NCI-H524 treated with DMSO at 0.1 percent for 48 hours (cell line): ENCODE measurements around the gene NRP1.
"Not testable (repeated sequence)": the region's sequence is repeated elsewhere in the genome, so short reads cannot be mapped to it uniquely, and the experiment has no call there.

Source experiments
- DNase-seq: peaks from one replicate; lab custom pipeline; 2025; lab: John Stamatoyannopoulos, UW

The NRP1 gene

DNA sequence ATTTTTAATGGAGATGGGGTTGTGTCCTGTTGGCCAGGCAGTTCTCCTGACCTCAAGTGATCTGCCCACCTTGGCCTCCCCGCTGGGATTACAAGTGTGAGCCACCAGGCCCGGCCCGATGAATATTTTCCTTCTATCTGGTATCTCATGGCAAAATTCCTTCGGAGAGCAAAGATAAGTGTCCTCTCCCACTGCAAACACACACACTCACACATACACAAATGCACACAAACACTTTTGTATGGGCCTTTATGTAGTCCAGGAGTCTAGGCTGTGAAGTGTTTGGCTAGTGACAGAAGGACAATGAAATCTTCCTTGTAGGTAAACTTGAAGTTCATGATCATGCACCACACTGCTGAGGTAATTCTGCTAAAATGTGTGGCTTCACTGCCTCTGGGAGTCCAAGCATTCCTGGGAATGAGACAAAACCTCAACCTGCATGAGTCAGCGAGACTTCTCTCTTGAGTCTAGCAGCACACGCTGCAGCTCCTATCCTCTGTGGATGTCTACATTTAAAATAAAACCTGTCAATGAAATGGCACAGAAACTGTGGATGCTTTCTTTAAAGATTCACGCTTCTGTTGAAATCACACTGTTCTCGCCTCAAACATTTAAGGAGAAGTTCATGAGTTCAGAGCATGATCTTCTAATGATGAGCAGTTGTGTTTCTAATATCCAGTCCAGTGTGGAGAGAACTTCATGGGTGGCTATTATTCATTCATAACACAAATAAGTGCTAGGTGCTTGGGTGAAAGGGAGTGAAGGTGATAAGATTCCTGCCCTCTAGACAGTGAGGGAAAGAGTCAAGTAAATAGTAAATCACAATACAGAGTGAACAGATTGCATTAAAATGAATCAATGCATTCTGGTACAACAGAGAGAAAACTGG, 96.5 kb downstream of the NRP1 start:
- no peak for DNase-seq

DNA sequence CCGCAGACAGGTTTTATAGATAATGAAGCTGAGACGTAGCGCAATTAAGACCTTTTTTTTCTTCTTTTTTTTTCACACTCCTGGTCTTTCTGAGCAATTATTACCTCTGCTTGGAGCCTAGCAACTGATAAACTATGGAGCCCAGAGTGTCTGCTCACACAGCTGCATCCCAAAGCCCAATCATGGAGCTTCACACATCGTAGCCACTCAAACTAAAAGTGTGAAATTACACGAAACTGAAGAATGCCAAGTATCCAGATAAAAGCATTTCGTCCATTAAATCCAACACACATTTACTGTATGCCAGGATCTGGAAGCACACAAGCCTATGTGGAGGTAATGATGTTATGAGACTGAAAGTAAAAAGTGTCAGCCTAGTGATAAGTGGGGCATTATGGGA, 97.6 kb downstream of the NRP1 start:
- no peak for DNase-seq

GRCh38 chr10:33235951-33236350, 98.5 kb downstream of the NRP1 start:
- DNase-seq, result no peak

DNA sequence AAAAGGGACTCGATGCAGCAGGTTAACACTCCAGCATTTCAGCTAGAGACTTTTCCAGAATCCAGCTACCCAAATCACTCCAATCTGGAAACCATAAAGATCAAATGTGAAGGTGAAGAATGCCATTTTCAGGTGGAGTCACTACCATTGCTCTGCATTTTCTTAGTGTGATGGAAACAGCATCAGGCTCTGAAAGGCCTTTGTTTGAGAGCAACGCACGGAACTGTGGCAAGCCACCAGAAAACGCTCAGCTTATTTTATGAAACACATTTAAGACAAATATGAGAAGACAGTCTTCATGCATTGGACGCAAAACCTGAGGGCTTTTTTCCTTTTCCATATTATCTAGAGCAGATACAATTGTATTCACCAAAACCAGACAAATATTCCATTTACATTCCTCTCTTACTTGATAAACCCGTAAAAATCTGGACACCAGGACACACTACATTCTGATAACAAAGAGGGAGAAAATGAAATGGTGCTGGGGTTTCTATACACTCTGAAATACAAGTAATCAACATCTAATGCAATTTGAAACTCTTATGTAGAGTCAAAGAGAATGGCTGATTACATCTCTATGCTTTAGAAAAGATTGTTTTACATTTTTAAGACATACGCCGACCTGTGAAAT, 99.1 kb downstream of the NRP1 start:
- no peak for DNase-seq

DNA sequence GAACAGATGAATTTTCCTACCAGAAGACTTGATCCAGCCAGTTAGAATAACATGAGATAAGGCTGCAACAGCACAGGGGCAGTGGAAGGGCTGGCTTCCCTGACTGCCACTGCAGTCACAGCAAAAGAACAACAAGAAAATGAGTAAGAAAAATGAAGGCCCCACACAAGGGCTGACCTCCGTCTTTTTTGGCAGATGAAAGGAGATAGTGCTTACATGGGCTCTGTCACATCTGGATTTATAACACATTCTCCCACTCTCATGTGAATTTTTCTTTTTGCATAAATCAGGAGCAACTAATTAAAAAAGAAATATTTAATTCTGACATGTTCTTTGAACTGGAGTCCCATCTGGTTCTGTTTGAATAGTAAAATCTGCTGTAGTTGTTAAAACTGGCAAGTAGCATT, 99.6 kb downstream of the NRP1 start:
- no peak for DNase-seq

GRCh38 chr10:33233635-33234034, 100.8 kb downstream of the NRP1 start:
- DNase-seq, result no peak

DNA sequence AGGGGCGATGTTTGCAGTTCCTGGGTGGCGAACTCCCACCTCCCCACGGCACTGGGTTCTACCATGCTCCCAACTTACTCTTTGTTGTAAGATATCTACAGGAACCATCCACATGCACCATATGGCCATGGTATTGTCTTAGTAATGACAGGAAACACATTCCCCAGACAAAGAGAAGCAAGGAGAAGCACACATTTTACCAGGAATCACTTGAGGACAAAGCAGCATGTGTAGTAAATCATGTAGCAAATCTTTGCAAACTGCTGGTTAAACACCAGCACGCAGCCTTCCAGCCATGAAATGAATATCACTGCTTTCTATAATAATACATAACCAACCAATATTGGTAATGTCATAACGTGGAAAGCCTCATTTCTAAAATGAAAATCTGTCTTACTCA, 101.2 kb downstream of the NRP1 start:
- DNase-seq, result no peak

DNA sequence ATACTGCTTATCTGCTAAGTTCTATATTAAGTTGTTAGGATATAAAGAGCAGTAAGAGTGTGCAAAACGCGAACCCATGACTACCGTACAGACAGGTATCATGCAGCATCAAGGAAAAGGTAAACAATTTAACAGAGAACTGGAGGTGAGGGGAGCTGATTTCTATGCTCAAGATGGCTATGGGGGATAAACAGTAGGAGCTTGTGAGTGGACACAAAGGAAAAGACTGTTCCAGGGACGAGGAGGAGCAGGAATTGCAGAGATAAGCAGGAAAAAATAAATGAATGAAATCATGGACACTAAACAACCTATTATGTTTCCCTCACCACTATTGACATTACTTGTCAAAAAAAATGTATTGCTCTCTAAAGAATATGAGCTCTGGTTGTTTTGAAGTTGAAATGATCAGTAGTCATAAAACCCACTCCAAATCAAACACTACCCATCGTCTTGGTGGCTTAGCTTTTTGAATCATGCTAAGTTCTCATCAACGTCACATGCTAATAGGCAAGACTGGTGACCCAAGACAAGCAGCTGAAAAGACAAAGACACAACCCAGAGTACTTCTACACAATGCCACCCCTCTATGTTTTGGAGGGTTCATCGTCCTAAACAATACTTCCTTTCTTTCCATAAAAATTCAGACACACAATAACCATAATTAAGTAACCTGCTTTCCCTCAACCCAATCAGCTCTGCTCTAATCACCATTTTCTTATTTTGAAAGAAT, 102.7 kb downstream of the NRP1 start:
- DNase-seq, result no peak

GRCh38 chr10:33229949-33230267, 104.6 kb downstream of the NRP1 start:
- no peak for DNase-seq

- DNase-seq, result no peak
Measured at GRCh38 chr10:33229252-33229948, 105.1 kb downstream of the NRP1 start.

DNA sequence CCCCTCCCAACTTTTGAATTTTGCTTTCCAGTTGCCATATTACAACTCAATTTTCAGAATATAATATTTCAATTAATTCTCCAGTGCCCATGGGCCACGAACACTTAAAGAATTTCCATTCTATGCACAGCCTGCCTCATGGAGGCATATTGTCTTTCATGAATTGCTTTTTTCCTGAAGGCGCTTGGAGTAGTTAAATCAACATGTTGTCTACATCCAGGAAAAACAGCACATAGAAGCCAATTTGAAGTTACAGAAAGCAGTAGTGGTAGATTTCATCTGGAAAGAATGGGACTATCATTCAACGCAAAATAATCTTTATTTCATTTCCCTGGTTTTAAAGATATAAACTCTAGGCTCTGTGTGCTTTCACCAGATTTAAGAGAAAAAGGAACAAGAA, 106.0 kb downstream of the NRP1 start:
- no peak for DNase-seq

DNA sequence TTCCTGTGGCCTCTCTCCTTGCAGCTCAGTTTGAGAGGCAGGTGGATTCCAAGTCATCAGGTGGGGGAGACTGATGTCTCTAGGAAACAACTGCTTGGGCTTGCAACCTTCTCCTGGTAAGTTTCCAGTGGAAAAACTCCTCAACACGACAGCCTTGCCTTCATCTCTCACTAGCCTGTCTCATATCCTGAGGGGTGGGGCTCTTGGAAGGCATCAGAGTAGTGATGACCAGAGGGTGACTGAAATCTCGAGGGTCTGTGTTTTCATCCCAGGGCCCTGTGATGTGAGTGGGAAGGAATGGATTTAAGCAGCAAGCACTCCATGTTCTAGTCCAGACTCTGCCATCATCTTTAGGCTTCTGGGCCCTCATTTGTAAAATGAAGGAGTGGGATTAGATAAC, 107.0 kb downstream of the NRP1 start:
- DNase-seq, result no peak

DNA sequence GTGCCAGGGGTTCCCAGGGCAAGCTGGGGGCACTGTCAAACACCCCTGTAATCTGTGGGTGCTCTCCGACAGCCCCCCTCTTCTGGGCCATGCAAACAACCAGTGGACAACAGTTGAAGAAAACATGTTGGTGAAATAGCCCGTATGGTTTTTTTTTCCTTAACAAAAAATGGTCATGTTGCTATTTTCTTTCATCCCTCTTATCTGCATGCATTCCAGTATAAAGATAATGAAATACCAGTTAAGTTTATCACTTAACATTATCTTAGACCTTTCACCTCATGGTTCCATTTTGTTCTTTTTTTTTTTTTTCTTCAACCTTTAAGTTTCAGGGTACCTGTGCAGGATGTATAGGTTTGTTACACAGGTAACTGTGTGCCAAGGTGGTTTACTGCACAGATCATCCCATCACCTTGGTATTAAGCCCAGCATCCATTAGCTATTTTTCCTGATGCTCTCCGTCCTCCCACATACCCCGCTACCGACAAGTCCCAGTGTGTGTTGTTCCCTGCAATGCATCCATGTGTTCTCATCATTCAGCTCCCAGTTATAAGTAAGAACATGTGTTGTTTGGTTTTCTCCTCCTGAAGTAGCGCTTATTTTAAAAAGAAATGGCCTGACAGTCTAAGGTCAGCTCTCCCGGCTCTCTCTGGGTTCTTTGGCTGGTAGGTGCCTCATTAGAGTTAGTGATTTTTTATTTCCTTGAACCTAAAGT, 110.1 kb downstream of the NRP1 start:
- DNase-seq, result no peak

DNA sequence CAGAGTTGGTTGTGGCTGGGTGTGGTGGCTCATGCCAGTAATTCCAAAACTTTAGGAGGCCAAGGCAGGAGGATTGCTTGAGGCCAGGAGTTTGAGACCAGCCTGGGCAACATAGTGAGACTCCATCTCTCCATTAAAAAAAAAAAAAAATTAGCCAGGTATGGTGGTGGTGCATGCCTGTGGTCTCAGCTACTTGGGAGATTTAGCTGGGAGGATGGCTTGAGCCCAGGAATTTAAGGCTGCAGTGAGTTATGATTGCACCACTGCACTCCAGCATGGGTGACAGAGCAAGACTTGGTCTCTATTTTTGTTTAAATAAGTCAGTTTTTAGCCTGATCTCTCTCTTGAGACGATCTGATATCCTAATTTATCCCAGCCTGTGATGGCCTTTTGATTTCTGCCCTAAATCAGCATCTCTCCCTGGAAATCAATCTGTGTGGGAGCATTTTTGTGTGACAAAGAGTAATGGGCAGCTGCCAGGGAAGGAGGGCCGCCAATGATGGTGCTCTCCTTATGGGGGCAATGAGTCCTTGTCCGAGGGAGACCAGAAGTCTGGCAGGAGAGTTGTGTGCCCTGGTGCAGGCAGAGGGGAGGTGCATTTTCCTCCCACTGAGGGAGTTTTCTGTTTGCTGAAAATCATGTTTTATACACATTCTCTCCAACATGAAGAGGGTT, 111.0 kb downstream of the NRP1 start:
- DNase-seq, result no peak

- not testable (repeated sequence) for DNase-seq
Measured at GRCh38 chr10:33222304-33222703, 112.2 kb downstream of the NRP1 start.

DNA sequence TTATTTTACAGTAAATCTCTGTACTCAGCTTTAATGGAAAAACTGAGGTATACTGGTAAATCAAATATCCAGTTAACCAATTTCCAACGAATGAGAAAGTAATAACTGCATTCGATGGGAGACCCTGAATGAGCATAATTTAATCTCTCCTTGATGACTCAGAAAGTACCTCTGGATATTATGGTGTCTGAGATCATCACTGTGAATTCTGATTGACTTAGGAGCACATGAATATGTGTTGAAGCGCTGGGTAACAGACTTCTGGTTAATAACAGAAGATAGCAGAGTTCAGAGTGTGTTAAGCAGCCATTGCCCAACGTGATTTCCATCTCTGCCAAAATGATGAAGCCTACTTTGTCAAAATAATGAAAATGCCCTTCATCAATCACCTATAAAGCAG, 116.6 kb downstream of the NRP1 start:
- DNase-seq, result no peak

DNA sequence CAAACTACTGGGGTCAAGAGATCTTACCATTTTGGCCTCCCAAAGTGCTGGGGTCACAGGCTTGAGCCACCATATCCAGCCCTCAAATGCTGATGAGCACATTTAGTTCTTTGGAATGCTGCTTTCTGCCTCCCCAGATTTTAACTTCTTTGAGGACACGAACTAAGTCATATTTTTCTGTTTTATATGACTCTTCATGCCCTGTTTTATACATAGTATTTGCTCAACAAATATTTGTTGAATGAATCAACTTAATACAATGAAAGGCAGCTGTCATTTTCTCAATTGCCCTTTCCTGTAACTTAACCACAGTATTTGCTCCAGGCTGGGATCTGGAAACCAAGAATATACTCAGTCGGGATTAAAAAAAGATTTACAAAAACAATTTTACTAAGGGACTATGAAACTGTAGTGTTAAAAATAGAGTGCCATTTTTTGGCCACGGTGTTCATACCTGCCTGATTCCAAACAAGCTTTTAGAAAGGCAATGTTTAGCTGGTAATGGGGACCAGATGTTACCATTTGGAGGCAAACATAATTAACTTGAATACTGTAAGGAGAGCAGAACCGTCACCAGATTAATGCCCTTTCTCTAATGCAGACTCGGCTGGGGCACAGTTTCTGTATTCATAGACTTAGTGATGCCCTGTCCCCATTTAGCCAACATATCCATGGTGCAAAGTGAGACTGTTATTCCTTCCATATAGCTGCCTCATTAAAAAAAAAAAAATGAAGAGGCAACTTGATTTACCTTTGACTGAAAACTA, 117.6 kb downstream of the NRP1 start:
- no peak for DNase-seq

DNA sequence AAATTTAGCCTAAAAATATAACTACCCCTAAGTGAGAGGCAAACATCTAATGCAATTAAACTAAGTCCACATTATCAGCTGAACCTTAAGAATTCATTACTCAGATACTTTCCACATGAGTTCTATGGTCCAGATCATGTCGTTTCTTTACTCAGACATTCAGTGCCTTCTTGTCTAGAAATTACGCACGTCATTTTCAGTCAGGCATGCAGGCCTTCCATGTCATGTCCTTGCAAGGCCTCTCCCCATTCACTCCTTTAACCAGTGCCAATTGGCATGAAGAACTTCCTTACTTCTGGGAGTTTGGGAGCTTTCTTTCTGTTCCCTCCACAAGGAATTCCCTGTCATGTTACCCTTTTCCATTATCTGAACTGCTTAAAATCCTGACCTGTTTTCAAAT, 118.8 kb downstream of the NRP1 start:
- no peak for DNase-seq

GRCh38 chr10:33215154-33215553, 119.3 kb downstream of the NRP1 start:
- DNase-seq, result no peak

DNA sequence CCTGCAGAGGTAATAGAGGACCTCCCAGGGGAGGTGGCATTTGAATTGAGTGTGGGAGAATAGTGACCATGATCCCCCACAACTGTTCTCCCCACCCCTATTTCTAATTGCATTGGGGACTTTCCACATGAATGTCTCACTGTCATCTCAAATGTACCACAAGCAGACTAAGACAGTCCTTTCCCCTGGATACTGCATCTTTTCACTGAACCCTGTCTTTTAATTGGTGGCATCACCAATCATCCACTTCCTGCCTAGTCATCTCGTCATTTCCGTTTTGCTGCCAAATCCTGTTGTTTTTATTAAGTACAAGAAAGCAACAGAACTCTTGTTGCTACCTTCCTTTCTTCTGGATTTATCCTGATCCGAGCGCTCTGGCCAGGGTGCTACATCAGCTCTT, 120.3 kb downstream of the NRP1 start:
- DNase-seq, result no peak
